ENCODE measurements around the gene PICALM.
"Not testable (repeated sequence)": the region's sequence is repeated elsewhere in the genome, so short reads cannot be mapped to it uniquely, and the experiment has no call there.

DNA sequence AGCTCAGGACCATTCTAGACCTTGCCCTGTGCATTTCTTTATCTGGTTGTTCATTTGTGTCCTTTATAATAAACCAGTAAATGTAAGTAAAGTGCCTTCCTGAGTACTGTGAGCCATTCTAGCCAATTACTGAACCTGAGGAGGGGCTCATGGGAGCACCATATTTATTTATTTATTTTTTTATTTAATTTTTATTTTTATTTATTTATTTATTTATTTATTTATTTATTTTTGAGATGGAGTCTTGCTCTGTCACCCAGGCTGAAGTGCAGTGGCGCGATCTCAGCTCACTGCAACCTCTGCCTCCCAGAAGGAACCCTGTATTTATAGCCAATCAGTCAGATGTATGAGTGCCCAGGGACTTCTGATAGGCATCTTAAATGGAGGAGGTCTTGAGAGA, 18.8 kb upstream of the PICALM start:
- not testable (repeated sequence) for TF ChIP-seq CEBPB (IDR thresholded peaks at IDR 0.05; ENCODE audit: borderline replicate concordance in 1 of 2, low read depth in 2 of 2, low read length in 2 of 2); NFXL1 (IDR thresholded peaks at IDR 0.05; ENCODE audit: borderline replicate concordance); NR2F1 (conservative IDR thresholded peaks at IDR 0.05); CTCF (IDR thresholded peaks at IDR 0.05 in 2 of 3, conservative IDR thresholded peaks at IDR 0.05 in 1 of 3; ENCODE audit: control insufficient read depth in 2 of 3, extremely low read depth in 1 of 3, insufficient read depth in 1 of 3, low read depth in 3 of 3, low read length in 3 of 3); EP300 (IDR thresholded peaks at IDR 0.05; ENCODE audit: borderline replicate concordance in 1 of 2, control insufficient read depth in 1 of 2, low read depth in 2 of 2, low read length in 2 of 2); ZNF217 (IDR thresholded peaks at IDR 0.05); ZBTB40 (IDR thresholded peaks at IDR 0.05; ENCODE audit: borderline replicate concordance); ATF2 (IDR thresholded peaks at IDR 0.05; ENCODE audit: low read length); CREB1 (IDR thresholded peaks at IDR 0.05; ENCODE audit: low read depth)
- TF ChIP-seq, protein P1, sequence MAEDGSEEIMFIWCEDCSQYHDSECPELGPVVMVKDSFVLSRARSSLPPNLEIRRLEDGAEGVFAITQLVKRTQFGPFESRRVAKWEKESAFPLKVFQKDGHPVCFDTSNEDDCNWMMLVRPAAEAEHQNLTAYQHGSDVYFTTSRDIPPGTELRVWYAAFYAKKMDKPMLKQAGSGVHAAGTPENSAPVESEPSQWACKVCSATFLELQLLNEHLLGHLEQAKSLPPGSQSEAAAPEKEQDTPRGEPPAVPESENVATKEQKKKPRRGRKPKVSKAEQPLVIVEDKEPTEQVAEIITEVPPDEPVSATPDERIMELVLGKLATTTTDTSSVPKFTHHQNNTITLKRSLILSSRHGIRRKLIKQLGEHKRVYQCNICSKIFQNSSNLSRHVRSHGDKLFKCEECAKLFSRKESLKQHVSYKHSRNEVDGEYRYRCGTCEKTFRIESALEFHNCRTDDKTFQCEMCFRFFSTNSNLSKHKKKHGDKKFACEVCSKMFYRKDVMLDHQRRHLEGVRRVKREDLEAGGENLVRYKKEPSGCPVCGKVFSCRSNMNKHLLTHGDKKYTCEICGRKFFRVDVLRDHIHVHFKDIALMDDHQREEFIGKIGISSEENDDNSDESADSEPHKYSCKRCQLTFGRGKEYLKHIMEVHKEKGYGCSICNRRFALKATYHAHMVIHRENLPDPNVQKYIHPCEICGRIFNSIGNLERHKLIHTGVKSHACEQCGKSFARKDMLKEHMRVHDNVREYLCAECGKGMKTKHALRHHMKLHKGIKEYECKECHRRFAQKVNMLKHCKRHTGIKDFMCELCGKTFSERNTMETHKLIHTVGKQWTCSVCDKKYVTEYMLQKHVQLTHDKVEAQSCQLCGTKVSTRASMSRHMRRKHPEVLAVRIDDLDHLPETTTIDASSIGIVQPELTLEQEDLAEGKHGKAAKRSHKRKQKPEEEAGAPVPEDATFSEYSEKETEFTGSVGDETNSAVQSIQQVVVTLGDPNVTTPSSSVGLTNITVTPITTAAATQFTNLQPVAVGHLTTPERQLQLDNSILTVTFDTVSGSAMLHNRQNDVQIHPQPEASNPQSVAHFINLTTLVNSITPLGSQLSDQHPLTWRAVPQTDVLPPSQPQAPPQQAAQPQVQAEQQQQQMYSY (CRISPR knock-in tag; IDR thresholded peaks at IDR 0.05): not testable (repeated sequence)

Data from GM12878 (cell line).